GDM1 (cell line): ENCODE results near the gene ZGLP1.
"Not testable (repeated sequence)": the region's sequence is repeated elsewhere in the genome, so short reads cannot be mapped to it uniquely, and the experiment has no call there.

Source experiments
- DNase-seq: peaks from one replicate; lab custom pipeline; 2025; lab: John Stamatoyannopoulos, UW

Gene ZGLP1

GRCh38 chr19:10293637-10294367 is 15.8 kb downstream of the ZGLP1 start:
- DNase-seq: no peak

GRCh38 chr19:10292789-10293636 is 16.6 kb downstream of the ZGLP1 start:
- no peak for DNase-seq

GRCh38 chr19:10292206-10292788 is 17.3 kb downstream of the ZGLP1 start:
- DNase-seq: no peak

GRCh38 chr19:10291554-10292205 is 17.9 kb downstream of the ZGLP1 start:
- no peak for DNase-seq

- peak; percentile 56 for DNase-seq
Observed at GRCh38 chr19:10290876-10291553, 18.6 kb downstream of the ZGLP1 start.

- DNase-seq: no peak
Observed at GRCh38 chr19:10290357-10290875, 19.2 kb downstream of the ZGLP1 start.

GRCh38 chr19:10289836-10290356 is 19.7 kb downstream of the ZGLP1 start, which contains the start of gene ICAM5:
ICAM5 (plus strand) TSS chr19:10289952; CDS start chr19:10290044, 92 bp downstream.
- DNase-seq: no peak

GRCh38 chr19:10289167-10289835 is 20.3 kb downstream of the ZGLP1 start:
- DNase-seq: peak; percentile 86

- DNase-seq: peak; percentile 76
Observed at GRCh38 chr19:10288662-10289166, 20.9 kb downstream of the ZGLP1 start.

- DNase-seq: peak; percentile 59
Observed at GRCh38 chr19:10286803-10287737, 22.5 kb downstream of the ZGLP1 start, which contains the start of gene ICAM4. ICAM4 (plus strand) TSS chr19:10286955; CDS start chr19:10287013, 58 bp downstream.

GRCh38 chr19:10285393-10285792 is 24.2 kb downstream of the ZGLP1 start:
- DNase-seq: peak; percentile 51

GRCh38 chr19:10284960-10285278 is 24.7 kb downstream of the ZGLP1 start:
- DNase-seq: no peak

GRCh38 chr19:10284065-10284959 is 25.3 kb downstream of the ZGLP1 start:
- no peak for DNase-seq

GRCh38 chr19:10283301-10284064 is 26.1 kb downstream of the ZGLP1 start:
- DNase-seq: no peak

GRCh38 chr19:10282043-10282442 is 27.6 kb downstream of the ZGLP1 start:
- not testable (repeated sequence) for DNase-seq

GRCh38 chr19:10279737-10280442 is 29.7 kb downstream of the ZGLP1 start:
- DNase-seq: peak; percentile 32

GRCh38 chr19:10278935-10279334 is 30.7 kb downstream of the ZGLP1 start:
- no peak for DNase-seq
